K562 (cell line): Measurements from ENCODE around the gene COX19. TPM values are rescaled to one million over a fixed set of nuclear protein-coding genes. Genes with fewer than 3 reads are reported as not detected.

Experiments used
- ATAC-seq: fragments of 200-7000 bp; cut with Tn5 transposase; 3 replicates; pipeline ENCODE4 v1.9.1; 2020; ENCODE audit warnings: moderate library complexity
- BruUV-seq: library from RNA; stranded (reverse); fragments of 400-500 nt; replicated peaks from 2 replicates; lab custom pipeline; 2021; lab: Mats Ljungman, UMichigan
- CTCF ChIA-PET: fragments of 300-600 bp; formaldehyde crosslinking; extraction: SDS; loops from one replicate; lab custom pipeline; 2021; ENCODE audit warnings: low intra/inter-chr PET ratio; lab: Yijun Ruan, JAX
- POLR2A ChIA-PET: fragments of 300-600, 350-650 bp; sonication (Branson Sonifier 250); formaldehyde crosslinking; extraction: SDS; loops from one replicate; lab custom pipeline; 2021; ENCODE audit warnings: antibody characterized with exemption, inconsistent platforms; lab: Yijun Ruan, JAX
- DNase-seq, 4 experiments: peaks; one replicate each; pipeline versions ENCODE4 v3.0.0 to v3.0.0-alpha.2; 2011 to 2018; ENCODE audit warnings: low spot score in 3 of 4, mixed read lengths in 3 of 4; ENCODE audit errors: extremely low read depth in 1 of 4
- FAIRE-seq: peaks from 2 replicates; lab custom pipeline; 2011; peaks lifted over from hg19 to GRCh38; lab: Jason Lieb, UNC
- H2AFZ ChIP-seq: 2 replicates; pipeline ENCODE4 v1.6.0; 2011; ENCODE audit warnings: low read depth, low read length, control low read depth, inconsistent platforms
- H3K27ac ChIP-seq: fragments of 200-600 bp; 3 replicates; pipeline ENCODE4 v1.8.0; 2011; ENCODE audit warnings: low read depth, mild to moderate bottlenecking, control low read depth, inconsistent platforms, low read length, moderate library complexity, mixed read lengths; ENCODE audit errors: extremely low read depth
- H3K27me3 ChIP-seq, 2 experiments: fragments of 300-600 bp in 1 of 2; 2 replicates in 1 of 2; 3 replicates in 1 of 2; pipeline versions ENCODE4 v1.6.0 to v1.8.0; 2011; ENCODE audit warnings: inconsistent platforms in 2 of 2, low read length in 2 of 2, mild to moderate bottlenecking in 1 of 2, mixed read lengths in 1 of 2, moderate library complexity in 1 of 2; ENCODE audit not compliant: control insufficient read depth in 2 of 2, insufficient read depth in 2 of 2
- H3K36me3 ChIP-seq: fragments of 300-600 bp; 3 replicates; pipeline ENCODE4 v1.8.0; 2011; ENCODE audit warnings: mild to moderate bottlenecking, low read length, inconsistent platforms; ENCODE audit not compliant: control insufficient read depth, insufficient read depth
- H3K4me1 ChIP-seq, 2 experiments: fragments of 200-600 bp in 1 of 2; replicated peaks in 1 of 2; 2 replicates in 1 of 2; 3 replicates in 1 of 2; pipeline versions ENCODE4 v1.5.1 to v1.8.0; 2011; ENCODE audit warnings: inconsistent platforms in 2 of 2, low read length in 2 of 2, mild to moderate bottlenecking in 1 of 2, mixed read lengths in 1 of 2, moderate library complexity in 1 of 2; ENCODE audit not compliant: control insufficient read depth in 2 of 2, insufficient read depth in 2 of 2
- H3K4me2 ChIP-seq: 2 replicates; pipeline ENCODE4 v1.6.1; 2011; ENCODE audit warnings: low read length, control low read depth, inconsistent platforms, mixed read lengths; ENCODE audit not compliant: insufficient read depth
- H3K4me3 ChIP-seq: fragments of 200-600 bp; sonication (generic), shearing (Covaris generic); 2 replicates; pipeline ENCODE4 v1.5.1; 2016; ENCODE audit warnings: control low read depth, inconsistent platforms
- H3K79me2 ChIP-seq: fragments of 200-600 bp; 3 replicates; pipeline ENCODE4 v1.8.0; 2011; ENCODE audit warnings: low read length, inconsistent platforms; ENCODE audit not compliant: control insufficient read depth, insufficient read depth
- H3K9ac ChIP-seq, 2 experiments: 2 replicates each; pipeline versions ENCODE4 v1.6.0 to v1.6.1; 2011; ENCODE audit warnings: low read depth in 2 of 2, low read length in 2 of 2, control low read depth in 1 of 2, inconsistent platforms in 1 of 2, mild to moderate bottlenecking in 1 of 2, mixed read lengths in 1 of 2; ENCODE audit not compliant: insufficient read depth in 1 of 2
- H3K9me1 ChIP-seq: one replicate; pipeline ENCODE4 v1.6.0; 2011; ENCODE audit warnings: inconsistent platforms, mild to moderate bottlenecking, low read length, moderate library complexity; ENCODE audit not compliant: control insufficient read depth, insufficient read depth
- H3K9me3 ChIP-seq: replicated peaks from 2 replicates; pipeline ENCODE4 v1.5.1; 2011; ENCODE audit warnings: low read depth, low read length, inconsistent platforms; ENCODE audit not compliant: control insufficient read depth, insufficient read depth
- H4K20me1 ChIP-seq: replicated peaks from 2 replicates; pipeline ENCODE4 v1.6.1; 2011; ENCODE audit warnings: low read length, inconsistent platforms, mixed read lengths; ENCODE audit not compliant: control insufficient read depth, insufficient read depth
- ARID1B ChIP-seq: fragments of 450-650 bp; IDR thresholded peaks from 2 replicates; pipeline ENCODE4 v1.6.1; 2016; ENCODE audit warnings: antibody characterized with exemption, mild to moderate bottlenecking, inconsistent platforms
- CEBPB ChIP-seq: fragments of 450-650 bp; IDR thresholded peaks from 2 replicates; pipeline ENCODE4 v1.6.1; 2016; ENCODE audit warnings: missing genetic modification characterization, missing compliant biosample characterization
- CEBPG ChIP-seq, 3 experiments: fragments of 200-800 bp in 1 of 3; sonication (Bioruptor generic) in 1 of 3; sonication (generic) in 1 of 3; formaldehyde crosslinking in 1 of 3; IDR thresholded peaks in 2 of 3; conservative IDR thresholded peaks in 1 of 3; 2 replicates each; pipeline versions ENCODE4 v1.6.1 to v1.8.0; 2016 to 2022; ENCODE audit warnings: missing compliant biosample characterization in 2 of 3, missing genetic modification characterization in 2 of 3, mild to moderate bottlenecking in 1 of 3, missing genetic modification reagents in 1 of 3
- GTF2B ChIP-seq: IDR thresholded peaks from 2 replicates; pipeline ENCODE4 v1.6.1; 2011; ENCODE audit not compliant: insufficient read length; ENCODE audit errors: extremely low read depth
- RAD51 ChIP-seq: fragments of 450-650 bp; IDR thresholded peaks from 2 replicates; pipeline ENCODE4 v1.7.1; 2016; ENCODE audit warnings: low read depth, mild to moderate bottlenecking, borderline replicate concordance
- RBBP5 ChIP-seq: fragments of 200-600 bp; sonication (generic); IDR thresholded peaks from 2 replicates; pipeline ENCODE4 v1.6.1; 2012; ENCODE audit warnings: borderline replicate concordance, mild to moderate bottlenecking, low read length, control low read depth, inconsistent platforms; ENCODE audit not compliant: insufficient read depth, poor library complexity, severe bottlenecking
- RFX7 ChIP-seq: fragments of 250-450 bp; sonication (Bioruptor Pico); IDR thresholded peaks from 2 replicates; pipeline ENCODE4 v1.5.1; 2021; ENCODE audit warnings: mild to moderate bottlenecking
- SOX6 ChIP-seq: fragments of 450-650 bp; IDR thresholded peaks from 2 replicates; pipeline ENCODE4 v1.6.1; 2014; ENCODE audit warnings: mild to moderate bottlenecking
- WGBS: fragments of 100-300 bp; shearing (Covaris generic); methylation state at CpG from one replicate; pipeline ENCODE4 v1.1.6; 2016; ENCODE audit warnings: low coverage, mixed read lengths; ENCODE audit not compliant: insufficient coverage; ENCODE audit errors: missing lambda C conversion rate; 5-methylcytosine and 5-hydroxymethylcytosine counted together
- in situ Hi-C: fragments of 300-500 bp; cut with MboI; formaldehyde crosslinking; loops from 4 replicates; pipeline ENCODE4 v1.15.0; 2018; ENCODE audit warnings: inconsistent platforms, mixed read lengths
- intact Hi-C: fragments of 100-400 bp; cut with micrococcal nuclease; formaldehyde crosslinking; loops from 2 replicates; pipeline ENCODE4 v1.14.2; 2022
- polyA plus RNA-seq, 8 experiments: library from polyadenylated mRNA; depleted of rRNA in 4 of 8; stranded (reverse) in 5 of 8; unstranded in 3 of 8; fragments of >200 nt; fragmentation: Nextera tagmentation in 2 of 8; fragmentation: Illumina TruSeq in 1 of 8; extraction: Ambion mirVana in 2 of 8; extraction: Trizol in 1 of 8; gene quantifications; 2 replicates each; pipeline versions ENCODE4 v1.2.1 to v1.2.3, GENCODE V29; 2011 to 2014; ENCODE audit warnings: inconsistent platforms in 1 of 8, missing spikeins in 1 of 8
- total RNA-seq, 7 experiments: library from RNA; depleted of rRNA in 6 of 7; stranded (reverse); fragments of >200 nt in 6 of 7; fragmentation: Illumina TruSeq in 2 of 7; extraction: Trizol in 2 of 7; gene quantifications; 2 replicates each; pipeline versions ENCODE4 v1.2.1 to v1.2.3, GENCODE V29; 2011 to 2021; ENCODE audit warnings: low replicate concordance in 1 of 7
- TF ChIP-seq, protein P1 (sequence below): sonication (generic); formaldehyde crosslinking; IDR thresholded peaks from 2 replicates; pipeline ENCODE4 v1.8.0; 2022; ENCODE audit warnings: mild to moderate bottlenecking, missing genetic modification reagents
- TF ChIP-seq, protein P2 (sequence below): IDR thresholded peaks from 2 replicates; pipeline ENCODE4 v1.6.1; 2016; ENCODE audit warnings: missing genetic modification characterization, missing compliant biosample characterization

The COX19 gene
- total and polyA plus RNA-seq, 9 of the 15 experiments (the other 6 are each of a cell fraction or from before 2014, with no cell fraction given), result 5.2 to 10.5 (median 7.9) TPM

GRCh38 chr7:930975-931758 lies 44.2 kb downstream of the COX19 start:
- FAIRE-seq (no peak), DNase-seq (no peak)
- POLR2A ChIA-PET, result interaction anchor here (1.6 kb wide), 1 partner anchor 16 kb away, joined by 4 read pairs; no protein-coding TSS in a partner anchor

More at GRCh38 chr7:930975-931758, 44.2 kb downstream of the COX19 start:
- H3K27me3 ChIP-seq, result peaks cover 2 to 50% of the 10 kb centered on the region in 2 experiments; a peak in 3 of 5 replicates
- H3K9me1 ChIP-seq, result no peaks in the 10 kb centered on the region
- H3K36me3 ChIP-seq, result no peaks in the 10 kb centered on the region
- H3K4me1 ChIP-seq, result peaks cover 0 to 30% of the 10 kb centered on the region in 2 experiments; a peak in 3 of 5 replicates
- BruUV-seq, result no TSS peak
- CTCF ChIA-PET, result no interaction called here
- in situ Hi-C loops (no loop called here), intact Hi-C loops (no loop called here)
- no peaks in the 10 kb centered on the region for H3K79me2 ChIP-seq
- 0 out of 4 replicates have a peak overlapping the region, but pooled peaks of 1 of the 2 experiments have one; percentile 22 for H3K9ac ChIP-seq
- no peak overlapping the region for H3K27ac ChIP-seq
- no peak for TF ChIP-seq CEBPG (CRISPR knock-in tag; IDR thresholded peaks at IDR 0.05)
- TF ChIP-seq CEBPG (tag; conservative IDR thresholded peaks at IDR 0.05 in 1 of 2, IDR thresholded peaks at IDR 0.05 in 1 of 2), result peak in 1 of 2 experiments; percentile 29; a peak in 1 of 4 replicates
- no peak for TF ChIP-seq RBBP5
- TF ChIP-seq SOX6, result no peak
- peak; percentile 57 for TF ChIP-seq CEBPB (tag)
- no peak for TF ChIP-seq ARID1B
- no peak for TF ChIP-seq GTF2B
- no peak for TF ChIP-seq RAD51
- TF ChIP-seq, protein P1, sequence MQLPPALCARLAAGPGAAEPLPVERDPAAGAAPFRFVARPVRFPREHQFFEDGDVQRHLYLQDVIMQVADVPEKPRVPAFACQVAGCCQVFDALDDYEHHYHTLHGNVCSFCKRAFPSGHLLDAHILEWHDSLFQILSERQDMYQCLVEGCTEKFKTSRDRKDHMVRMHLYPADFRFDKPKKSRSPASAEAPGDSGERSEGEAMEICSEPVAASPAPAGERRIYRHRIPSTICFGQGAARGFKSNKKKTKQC (CRISPR knock-in tag), result no peak
- TF ChIP-seq RFX7 (CRISPR knock-in tag), result no peak
- TF ChIP-seq, protein P2, sequence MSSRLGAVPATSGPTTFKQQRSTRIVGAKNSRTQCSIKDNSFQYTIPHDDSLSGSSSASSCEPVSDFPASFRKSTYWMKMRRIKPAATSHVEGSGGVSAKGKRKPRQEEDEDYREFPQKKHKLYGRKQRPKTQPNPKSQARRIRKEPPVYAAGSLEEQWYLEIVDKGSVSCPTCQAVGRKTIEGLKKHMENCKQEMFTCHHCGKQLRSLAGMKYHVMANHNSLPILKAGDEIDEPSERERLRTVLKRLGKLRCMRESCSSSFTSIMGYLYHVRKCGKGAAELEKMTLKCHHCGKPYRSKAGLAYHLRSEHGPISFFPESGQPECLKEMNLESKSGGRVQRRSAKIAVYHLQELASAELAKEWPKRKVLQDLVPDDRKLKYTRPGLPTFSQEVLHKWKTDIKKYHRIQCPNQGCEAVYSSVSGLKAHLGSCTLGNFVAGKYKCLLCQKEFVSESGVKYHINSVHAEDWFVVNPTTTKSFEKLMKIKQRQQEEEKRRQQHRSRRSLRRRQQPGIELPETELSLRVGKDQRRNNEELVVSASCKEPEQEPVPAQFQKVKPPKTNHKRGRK (tag), result no peak
- ATAC-seq, result no peak
- no peak overlapping the region for H2AFZ ChIP-seq
- 16% methylated on average over 21 of the region's 29 CpGs for WGBS
- H4K20me1 ChIP-seq, result 0 out of 2 replicates have a peak, but pooled peaks cover 4% of the 10 kb centered on the region
- no peak overlapping the region for H3K4me3 ChIP-seq
- no peak overlapping the region for H3K4me2 ChIP-seq
- H3K9me3 ChIP-seq, result no peaks in the 10 kb centered on the region
